Activated CD4-positive, alpha-beta memory T cell treated with anti-CD3 and anti-CD28 coated beads, Interleukin-2, amount 10 ng/mL, durations not matched to agents 7 days and 5 days (primary cell): Measurements from ENCODE around the gene LRRIQ4. TPM values are rescaled to one million over a fixed set of nuclear protein-coding genes. Genes with fewer than 3 reads are reported as not detected.

Source experiments
- CTCF ChIA-PET: fragments of 350-600 bp; sonication (Branson Sonifier 250); formaldehyde crosslinking; loops from one replicate; lab custom pipeline; 2021; ENCODE audit warnings: antibody characterized with exemption, inconsistent platforms; lab: Charles Lee
- POLR2A ChIA-PET: fragments of 350-600 bp; sonication (Branson Sonifier 250); formaldehyde crosslinking; loops from one replicate; lab custom pipeline; 2021; ENCODE audit warnings: antibody characterized with exemption; lab: Charles Lee
- DNase-seq: peaks from one replicate; pipeline ENCODE4 v3.0.0-alpha.2; 2020
- H3K27ac Mint-ChIP-seq: one replicate; pipeline ENCODE4 v1.8.0; 2021; ENCODE audit warnings: mild to moderate bottlenecking, mixed read lengths
- H3K27me3 Mint-ChIP-seq: one replicate; pipeline ENCODE4 v1.8.0; 2021; ENCODE audit warnings: mixed read lengths
- H3K36me3 Mint-ChIP-seq: one replicate; pipeline ENCODE4 v1.8.0; 2021; ENCODE audit warnings: low read depth, mixed read lengths
- H3K4me1 Mint-ChIP-seq: one replicate; pipeline ENCODE4 v1.8.0; 2021; ENCODE audit warnings: mixed read lengths
- H3K4me3 Mint-ChIP-seq: one replicate; pipeline ENCODE4 v1.8.0; 2021; ENCODE audit warnings: mild to moderate bottlenecking, mixed read lengths
- H3K9me3 Mint-ChIP-seq: one replicate; pipeline ENCODE4 v1.8.0; 2021; ENCODE audit warnings: mixed read lengths
- total RNA-seq, 2 experiments: library from RNA; stranded (reverse); gene quantifications; one replicate each; pipeline ENCODE4 v1.2.3, GENCODE V29; 2021

LRRIQ4 gene
- total RNA-seq, 2 experiments from 2014 or later: not detected

DNA sequence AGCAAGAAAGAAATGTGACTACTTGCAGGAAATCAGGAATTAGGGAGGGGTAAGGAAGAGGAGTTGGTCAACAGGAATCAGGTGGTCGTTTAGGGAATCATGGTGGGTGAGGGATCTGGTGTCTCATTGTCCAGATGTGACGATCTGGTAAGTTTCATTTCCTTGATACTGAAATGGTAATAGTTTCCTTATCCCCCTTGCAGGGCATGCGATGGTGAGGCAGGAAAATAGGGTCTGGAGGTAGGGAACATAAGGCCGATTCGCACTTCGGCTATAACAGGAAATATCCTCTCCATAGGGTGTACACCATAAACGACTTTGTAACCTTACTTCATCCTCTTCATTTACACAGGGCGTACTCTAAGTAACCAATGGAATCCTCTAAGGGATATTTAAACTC is 608 bp downstream of the LRRIQ4 start:
- peaks cover 49% of the 10 kb centered on the region for H3K4me1 Mint-ChIP-seq
- CTCF ChIA-PET: interaction anchor here (1.2 to 3.0 kb wide), 5 partner anchors 9 to 41 kb away, joined by 3 to 10 read pairs (median 3); partner anchors contain the start of gene MYNN
- no peak for DNase-seq
- POLR2A ChIA-PET: interaction anchor here (1.1 to 6.4 kb wide), 6 partner anchors 30 to 154 kb away, joined by 3 to 83 read pairs (median 12); partner anchors contain the start of genes ACTRT3, MYNN, SEC62 and TERC
- H3K27me3 Mint-ChIP-seq: peaks cover 18% of the 10 kb centered on the region
- H3K27ac Mint-ChIP-seq: peak overlapping the region; percentile 83
- peaks cover 9% of the 10 kb centered on the region for H3K9me3 Mint-ChIP-seq
- peaks cover 9% of the 10 kb centered on the region for H3K36me3 Mint-ChIP-seq
- peak overlapping the region; percentile 70 for H3K4me3 Mint-ChIP-seq

DNA sequence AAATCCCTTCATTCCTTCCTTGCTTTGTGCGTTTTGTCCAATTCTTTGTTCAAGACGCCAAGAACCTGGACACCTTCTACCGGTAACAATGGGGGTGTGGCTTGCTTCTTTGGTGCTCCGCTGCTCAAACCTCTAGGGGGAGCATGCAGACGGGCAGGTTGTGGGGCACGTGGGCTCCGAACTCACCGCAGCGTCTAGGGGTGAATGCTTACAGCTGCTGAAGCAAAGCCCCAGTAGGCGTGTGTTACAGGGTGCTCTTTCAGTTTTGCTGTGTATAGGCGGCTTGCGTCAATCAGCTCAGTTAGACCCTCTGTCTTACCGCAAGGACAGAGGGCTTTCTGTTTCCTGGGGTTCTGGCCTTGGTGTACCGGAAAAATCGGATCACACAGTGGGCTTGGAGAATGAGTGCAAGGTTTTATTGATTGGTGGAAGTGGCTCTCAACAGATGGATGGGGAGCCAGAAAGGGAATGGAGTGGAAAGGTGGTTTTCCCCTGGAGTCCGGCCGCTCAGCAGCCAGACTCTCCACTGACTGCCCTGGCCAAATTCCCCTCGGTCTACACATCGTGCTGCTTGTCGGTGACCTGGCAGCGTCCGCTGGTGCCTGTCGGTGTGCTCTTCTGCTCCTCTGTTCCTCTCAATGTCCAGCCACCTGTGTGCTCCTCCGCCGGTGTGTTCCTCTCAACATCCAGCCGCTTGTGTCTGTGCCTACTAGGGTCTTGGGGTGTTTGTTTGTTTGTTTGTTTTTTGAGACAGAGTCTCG is 1.3 kb downstream of the LRRIQ4 start:
- peaks cover 43% of the 10 kb centered on the region for H3K4me1 Mint-ChIP-seq
- H3K27ac Mint-ChIP-seq: peak overlapping the region; percentile 83
- peak overlapping the region; percentile 70 for H3K4me3 Mint-ChIP-seq
- H3K9me3 Mint-ChIP-seq: peaks cover 9% of the 10 kb centered on the region
- H3K36me3 Mint-ChIP-seq: peaks cover 7% of the 10 kb centered on the region
- peaks cover 25% of the 10 kb centered on the region for H3K27me3 Mint-ChIP-seq
- DNase-seq: peak; percentile 84
- ChIA-PET CTCF (interaction anchor here (0.6 to 2.3 kb wide), 7 partner anchors 8 to 153 kb away, joined by 3 to 6 read pairs (median 3); partner anchors contain the start of gene SEC62), POLR2A (interaction anchor here (2.5 to 6.4 kb wide), 4 partner anchors 33 to 49 kb away, joined by 10 to 83 read pairs (median 22); partner anchors contain the start of genes ACTRT3, MYNN and TERC)

DNA sequence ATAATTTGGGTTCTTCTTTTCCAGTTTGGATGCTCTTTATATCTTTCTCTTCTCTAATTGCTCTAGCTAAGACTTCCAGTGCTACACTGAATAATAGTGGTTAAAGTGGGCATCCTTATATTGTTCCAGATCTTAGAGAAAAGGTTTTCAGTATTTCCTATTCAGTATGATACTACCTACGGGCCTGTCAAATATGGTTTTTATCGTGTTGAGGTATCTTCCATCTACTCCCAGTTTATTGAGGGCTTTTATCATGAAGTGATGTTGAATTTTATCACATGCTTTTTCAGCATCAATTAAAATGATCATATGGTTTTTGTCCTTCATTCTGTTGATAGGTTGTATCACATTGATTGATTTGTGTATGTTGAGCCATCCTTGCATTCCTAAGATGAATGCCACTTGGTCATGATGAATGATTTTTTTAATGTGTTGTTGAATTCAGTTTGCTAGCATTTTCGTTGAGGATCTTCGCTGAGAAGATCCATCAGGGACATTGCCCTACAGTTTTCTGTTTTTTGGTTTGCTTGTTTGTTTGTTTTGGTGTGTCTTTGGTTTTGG is 3.0 kb downstream of the LRRIQ4 start:
- H3K36me3 Mint-ChIP-seq: peaks cover 7% of the 10 kb centered on the region
- H3K27me3 Mint-ChIP-seq: peaks cover 37% of the 10 kb centered on the region
- no peak for DNase-seq
- H3K9me3 Mint-ChIP-seq: peaks cover 9% of the 10 kb centered on the region
- POLR2A ChIA-PET: no interaction called here
- H3K4me3 Mint-ChIP-seq: no peak overlapping the region
- no peak overlapping the region for H3K27ac Mint-ChIP-seq
- H3K4me1 Mint-ChIP-seq: peaks cover 30% of the 10 kb centered on the region
- CTCF ChIA-PET: interaction anchor here (0.6 kb wide), 1 partner anchor 21 kb away, joined by 3 read pairs; no protein-coding TSS in a partner anchor

DNA sequence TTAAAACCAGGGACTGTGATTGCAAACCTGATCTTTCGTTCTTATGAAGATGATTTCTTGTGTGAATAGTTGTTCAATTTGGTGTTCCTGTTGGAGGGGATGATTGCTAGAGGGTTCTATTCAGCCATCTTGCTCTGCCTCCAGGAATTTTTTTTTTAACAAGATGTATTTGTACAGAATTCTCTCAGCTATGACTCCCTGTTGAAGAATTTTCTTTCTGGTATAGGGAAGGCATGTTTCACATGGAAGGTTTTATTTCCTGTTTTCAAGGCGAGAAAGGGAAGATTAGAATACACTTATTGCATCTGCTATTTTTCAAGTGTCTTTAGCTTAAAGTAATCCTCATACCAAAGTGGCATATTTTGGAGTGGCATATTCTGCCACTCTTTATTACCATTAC is 5.6 kb downstream of the LRRIQ4 start:
- POLR2A ChIA-PET: no interaction called here
- Mint-ChIP-seq H3K36me3 (peaks cover 7% of the 10 kb centered on the region), H3K4me3 (no peak overlapping the region), H3K9me3 (peaks cover 9% of the 10 kb centered on the region), H3K27ac (no peak overlapping the region), H3K4me1 (peaks cover 10% of the 10 kb centered on the region), H3K27me3 (peaks cover 41% of the 10 kb centered on the region)
- CTCF ChIA-PET: no interaction called here
- DNase-seq: no peak

DNA sequence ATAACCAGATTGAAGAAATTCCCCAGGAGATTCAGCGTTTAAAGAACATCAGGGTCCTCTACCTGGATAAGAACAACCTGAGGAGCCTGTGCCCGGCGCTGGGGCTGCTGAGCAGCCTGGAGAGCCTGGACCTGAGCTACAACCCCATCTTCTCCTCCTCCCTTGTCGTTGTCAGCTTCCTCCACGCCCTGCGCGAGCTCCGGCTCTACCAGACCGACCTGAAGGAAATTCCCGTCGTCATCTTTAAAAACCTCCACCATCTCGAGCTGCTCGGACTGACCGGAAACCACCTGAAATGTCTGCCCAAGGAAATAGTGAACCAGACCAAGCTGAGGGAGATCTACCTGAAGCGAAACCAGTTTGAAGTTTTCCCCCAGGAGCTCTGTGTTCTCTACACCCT is 9.4 kb downstream of the LRRIQ4 start:
- Mint-ChIP-seq H3K27ac (no peak overlapping the region), H3K4me1 (no peaks in the 10 kb centered on the region), H3K9me3 (no peaks in the 10 kb centered on the region), H3K27me3 (peaks cover 37% of the 10 kb centered on the region), H3K36me3 (no peaks in the 10 kb centered on the region), H3K4me3 (no peak overlapping the region)
- no peak for DNase-seq
- ChIA-PET CTCF (interaction anchor here (0.7 to 1.6 kb wide), 4 partner anchors 9 to 1202 kb away, joined by 3 to 6 read pairs (median 3); partner anchors contain the start of genes LRRC34 and LRRIQ4), POLR2A (no interaction called here)

DNA sequence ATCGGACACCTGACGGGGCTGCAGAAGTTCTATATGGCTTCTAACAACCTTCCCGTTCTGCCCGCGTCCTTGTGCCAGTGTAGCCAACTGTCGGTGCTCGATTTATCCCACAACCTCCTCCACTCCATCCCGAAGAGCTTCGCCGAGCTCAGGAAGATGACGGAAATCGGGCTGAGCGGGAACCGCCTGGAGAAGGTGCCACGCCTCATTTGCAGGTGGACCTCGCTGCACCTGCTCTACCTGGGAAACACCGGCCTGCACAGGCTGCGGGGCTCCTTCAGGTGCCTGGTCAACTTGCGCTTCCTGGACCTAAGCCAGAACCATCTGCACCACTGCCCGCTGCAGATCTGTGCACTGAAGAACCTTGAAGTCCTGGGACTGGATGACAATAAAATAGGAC is 9.9 kb downstream of the LRRIQ4 start:
- DNase-seq: no peak
- Mint-ChIP-seq H3K9me3 (no peaks in the 10 kb centered on the region), H3K4me3 (no peak overlapping the region), H3K4me1 (no peaks in the 10 kb centered on the region), H3K36me3 (no peaks in the 10 kb centered on the region), H3K27ac (no peak overlapping the region), H3K27me3 (peaks cover 34% of the 10 kb centered on the region)
- ChIA-PET POLR2A (no interaction called here), CTCF (interaction anchor here (1.4 to 1.6 kb wide), 2 partner anchors 8 to 9 kb away, joined by 3 to 6 read pairs; partner anchors contain the start of genes LRRC34 and LRRIQ4)

DNA sequence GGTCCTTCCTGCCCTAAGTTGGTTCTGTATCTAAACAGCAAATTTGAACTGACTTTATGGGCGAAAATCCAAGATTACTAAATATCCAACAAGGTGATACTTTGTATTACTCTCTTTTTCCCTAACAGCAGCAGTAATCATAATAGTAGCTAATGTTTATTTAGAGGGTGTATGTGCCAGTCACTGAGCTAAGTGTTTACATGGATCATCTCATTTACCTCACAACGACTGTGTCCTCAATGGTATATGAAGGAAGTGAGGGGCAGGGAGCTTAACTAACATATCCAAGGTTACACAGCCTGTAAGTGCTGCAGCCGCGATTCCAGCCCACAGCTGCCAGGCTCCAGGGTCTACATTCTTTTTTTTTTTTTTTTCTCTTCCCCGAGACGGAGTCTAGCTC is 10.3 kb downstream of the LRRIQ4 start:
- peaks cover 31% of the 10 kb centered on the region for H3K27me3 Mint-ChIP-seq
- POLR2A ChIA-PET: no interaction called here

DNA sequence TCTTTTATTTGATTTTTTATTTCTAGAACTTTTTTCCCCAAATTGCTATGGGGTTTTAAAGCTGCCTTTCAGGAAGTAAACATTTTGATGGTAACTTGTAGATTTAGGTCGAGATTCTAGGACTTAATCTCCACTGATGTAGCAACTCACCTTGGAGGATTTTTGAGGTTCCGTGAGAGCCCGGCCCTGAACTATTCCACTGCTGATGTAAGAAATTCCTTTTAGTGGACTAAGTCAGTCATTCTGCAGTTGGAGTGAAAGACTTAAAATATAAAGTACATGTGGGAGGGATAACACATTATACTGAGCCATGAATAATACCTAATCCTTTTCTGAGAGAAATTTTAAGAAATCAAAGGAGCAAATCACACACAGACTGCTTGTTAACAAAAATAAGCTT is 12.6 kb downstream of the LRRIQ4 start:
- no peaks in the 10 kb centered on the region for H3K36me3 Mint-ChIP-seq
- CTCF ChIA-PET: no interaction called here
- H3K4me1 Mint-ChIP-seq: peaks cover 7% of the 10 kb centered on the region
- no peak overlapping the region for H3K27ac Mint-ChIP-seq
- POLR2A ChIA-PET: no interaction called here
- no peaks in the 10 kb centered on the region for H3K9me3 Mint-ChIP-seq
- H3K4me3 Mint-ChIP-seq: no peak overlapping the region
- no peak for DNase-seq
- H3K27me3 Mint-ChIP-seq: peaks cover 15% of the 10 kb centered on the region

More for the DNA sequence above, 10.3 kb downstream of the LRRIQ4 start:
- Mint-ChIP-seq H3K36me3 (no peaks in the 10 kb centered on the region), H3K27ac (no peak overlapping the region), H3K4me1 (no peaks in the 10 kb centered on the region), H3K9me3 (no peaks in the 10 kb centered on the region), H3K4me3 (no peak overlapping the region)
- no peak for DNase-seq
- CTCF ChIA-PET: no interaction called here

DNA sequence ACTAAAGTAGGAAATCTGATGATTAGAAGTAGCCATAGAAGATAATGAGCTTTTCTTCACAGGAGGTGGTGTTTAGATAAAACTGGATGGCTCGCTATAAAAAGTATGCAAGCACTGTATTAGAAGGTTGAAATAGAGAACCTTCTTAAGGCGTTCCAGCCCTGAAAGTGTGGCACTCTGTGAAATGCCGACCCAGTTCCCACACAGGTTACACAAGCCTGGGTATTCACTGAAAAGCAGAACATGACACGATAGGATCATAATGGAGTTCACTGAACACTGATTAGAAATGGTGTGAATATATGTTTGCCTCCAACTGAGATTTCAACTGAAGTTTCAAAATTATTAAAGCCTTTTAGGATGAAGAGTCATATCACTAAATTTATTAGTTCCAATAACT is 15.0 kb downstream of the LRRIQ4 start:
- no peak overlapping the region for H3K4me3 Mint-ChIP-seq
- no peaks in the 10 kb centered on the region for H3K36me3 Mint-ChIP-seq
- CTCF ChIA-PET: no interaction called here
- H3K27ac Mint-ChIP-seq: no peak overlapping the region
- POLR2A ChIA-PET: no interaction called here
- H3K27me3 Mint-ChIP-seq: peaks cover 11% of the 10 kb centered on the region
- H3K9me3 Mint-ChIP-seq: no peaks in the 10 kb centered on the region
- peaks cover 7% of the 10 kb centered on the region for H3K4me1 Mint-ChIP-seq
- no peak for DNase-seq

DNA sequence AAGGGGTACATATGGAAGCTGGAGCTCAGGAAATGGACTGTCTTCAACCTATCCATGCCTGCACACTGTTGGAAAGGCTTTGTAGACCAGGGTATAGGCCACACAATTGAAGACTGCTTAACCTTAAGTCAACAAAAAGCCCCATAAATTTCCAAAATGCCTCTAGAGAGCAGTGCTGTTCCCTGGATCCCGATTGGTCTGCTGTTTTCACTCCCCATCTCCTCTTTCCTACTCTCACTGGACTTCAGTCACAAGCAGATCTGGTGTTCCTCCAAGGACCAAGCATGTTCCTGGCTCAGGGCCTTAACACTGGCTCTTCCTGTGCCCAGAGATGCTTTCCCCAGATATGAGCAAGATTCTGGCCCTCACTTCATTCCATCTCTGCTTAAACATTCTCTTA is 22.9 kb downstream of the LRRIQ4 start:
- no peak overlapping the region for H3K27ac Mint-ChIP-seq
- no peaks in the 10 kb centered on the region for H3K9me3 Mint-ChIP-seq
- H3K27me3 Mint-ChIP-seq: peaks cover 15% of the 10 kb centered on the region
- no peak overlapping the region for H3K4me3 Mint-ChIP-seq
- ChIA-PET POLR2A (no interaction called here), CTCF (no interaction called here)
- H3K36me3 Mint-ChIP-seq: no peaks in the 10 kb centered on the region
- H3K4me1 Mint-ChIP-seq: no peaks in the 10 kb centered on the region
- no peak for DNase-seq

DNA sequence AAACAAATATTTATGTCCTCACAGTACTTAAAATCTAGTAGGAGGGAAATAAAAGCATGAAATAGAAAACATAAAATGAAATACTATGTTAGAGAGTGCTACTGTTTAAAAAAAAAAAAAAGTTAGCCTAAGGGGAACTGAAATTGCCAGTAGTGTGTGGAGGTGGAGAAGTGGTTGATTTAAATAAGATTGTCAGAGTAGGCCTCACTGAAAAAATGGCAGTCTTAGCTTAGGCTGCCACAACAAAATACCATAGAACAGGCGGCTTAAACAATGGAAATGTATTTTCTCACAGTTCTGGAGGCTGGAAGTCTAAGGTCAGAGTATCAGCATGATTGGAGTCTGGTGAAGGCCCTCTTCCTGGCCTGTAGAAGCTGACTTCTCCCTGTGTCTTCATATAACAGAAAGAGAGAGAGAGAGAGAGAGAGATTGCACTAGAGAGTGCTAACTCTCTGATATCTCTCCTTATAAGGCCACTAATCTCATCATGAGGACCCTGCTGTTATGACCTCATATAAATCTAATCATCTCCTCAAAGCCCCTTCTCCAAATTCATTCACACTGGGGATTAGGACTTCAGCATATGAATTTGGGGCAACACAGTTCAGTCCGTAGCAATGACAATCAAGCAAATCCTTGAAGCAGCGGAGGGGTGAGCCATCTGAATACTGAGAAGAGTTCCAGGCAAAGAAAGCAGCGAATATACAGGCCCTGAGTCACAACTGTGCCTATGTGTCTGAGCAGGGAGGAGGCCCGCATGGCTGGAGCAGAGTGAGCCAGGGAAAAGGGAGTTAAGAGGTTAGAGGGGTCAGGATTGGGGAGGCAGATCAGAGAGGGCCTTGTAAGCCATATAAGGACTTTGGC is 23.6 kb downstream of the LRRIQ4 start:
- Mint-ChIP-seq H3K27me3 (peaks cover 18% of the 10 kb centered on the region), H3K4me1 (no peaks in the 10 kb centered on the region), H3K27ac (no peak overlapping the region), H3K9me3 (no peaks in the 10 kb centered on the region), H3K4me3 (no peak overlapping the region), H3K36me3 (no peaks in the 10 kb centered on the region)
- ChIA-PET CTCF (no interaction called here), POLR2A (no interaction called here)
- DNase-seq: no peak

DNA sequence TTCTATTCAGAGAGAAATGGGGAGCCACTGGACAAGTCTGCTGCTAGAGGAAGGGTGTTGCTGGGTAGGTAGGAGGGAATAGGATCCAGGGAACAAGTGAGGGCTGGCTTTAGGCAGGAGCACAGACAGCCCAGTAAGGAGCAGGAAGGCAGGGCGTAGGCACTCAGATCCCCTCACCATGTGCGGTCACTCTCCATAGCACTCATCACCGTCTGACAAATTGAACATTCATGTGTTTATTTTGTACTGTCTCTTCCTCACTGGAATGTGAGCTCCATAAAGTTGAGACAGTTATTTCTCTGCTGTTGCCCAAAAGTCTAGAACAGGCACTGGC is 24.2 kb downstream of the LRRIQ4 start:
- Mint-ChIP-seq H3K27ac (no peak overlapping the region), H3K4me1 (no peaks in the 10 kb centered on the region), H3K36me3 (no peaks in the 10 kb centered on the region), H3K4me3 (no peak overlapping the region), H3K9me3 (no peaks in the 10 kb centered on the region), H3K27me3 (peaks cover 20% of the 10 kb centered on the region)
- ChIA-PET CTCF (no interaction called here), POLR2A (no interaction called here)
- DNase-seq: no peak
